ENCODE data around the gene CETN1.

GRCh38 chr18:579238-579637 is 942 bp upstream of the CETN1 start:
- TF ChIP-seq CTCF (IDR thresholded peaks at IDR 0.05 in 4 of 5, conservative IDR thresholded peaks at IDR 0.05 in 1 of 5), result no peak
- TF ChIP-seq POLR2A (IDR thresholded peaks at IDR 0.05), result no peak

Measured in gastrocnemius medialis (tissue), 4 donors.